GM12892 (cell line): Measurements from ENCODE around the gene GINS2.

Experiments
- POLR2A ChIP-seq: IDR thresholded peaks from 2 replicates; pipeline ENCODE4 v1.6.1; 2011; ENCODE audit warnings: low read depth, low read length, control low read depth
- POLR2AphosphoS5 ChIP-seq: IDR thresholded peaks from 2 replicates; pipeline ENCODE4 v1.6.1; 2011; ENCODE audit warnings: low read depth, low read length, control low read depth
- TAF1 ChIP-seq: IDR thresholded peaks from 2 replicates; pipeline ENCODE4 v1.6.1; 2011; ENCODE audit warnings: low read depth, mild to moderate bottlenecking, control low read depth, low read length, borderline replicate concordance

DNA sequence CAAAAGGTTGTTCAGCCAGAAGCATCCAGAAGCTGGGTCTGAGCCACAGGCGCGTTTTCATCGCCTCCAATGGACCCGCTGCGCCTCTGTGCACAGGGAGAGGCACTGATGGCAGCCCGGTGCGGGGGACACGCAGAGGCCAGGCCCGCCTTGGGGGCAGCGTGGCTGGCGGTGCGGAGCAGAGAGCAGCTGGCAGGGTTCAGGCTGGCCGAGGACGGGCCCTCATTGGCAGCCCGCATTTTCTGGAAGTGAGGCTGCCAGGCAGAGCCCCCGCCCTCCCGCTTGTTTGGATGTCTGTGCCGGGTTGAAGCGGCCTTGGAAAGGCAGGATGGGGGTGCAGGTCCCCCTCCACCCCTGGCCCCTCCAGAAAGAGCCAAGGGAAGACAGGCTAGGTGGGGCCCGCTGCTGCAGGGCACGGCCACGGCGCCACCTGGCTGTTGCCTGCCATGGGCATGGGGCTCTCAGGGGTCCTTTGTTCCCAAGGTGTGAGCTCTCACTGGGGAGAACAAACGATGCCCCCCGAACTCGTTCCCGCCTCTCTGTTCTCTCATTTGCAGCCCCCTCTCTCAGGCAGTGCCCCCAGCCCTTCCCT is 56.9 kb downstream of the GINS2 start:
- TF ChIP-seq POLR2AphosphoS5 (no peak), POLR2A (no peak), TAF1 (no peak)
